ENCODE results near the gene CNPY1.
"Not testable (repeated sequence)": the region's sequence is repeated elsewhere in the genome, so short reads cannot be mapped to it uniquely, and the experiment has no call there.

Gene CNPY1

DNA sequence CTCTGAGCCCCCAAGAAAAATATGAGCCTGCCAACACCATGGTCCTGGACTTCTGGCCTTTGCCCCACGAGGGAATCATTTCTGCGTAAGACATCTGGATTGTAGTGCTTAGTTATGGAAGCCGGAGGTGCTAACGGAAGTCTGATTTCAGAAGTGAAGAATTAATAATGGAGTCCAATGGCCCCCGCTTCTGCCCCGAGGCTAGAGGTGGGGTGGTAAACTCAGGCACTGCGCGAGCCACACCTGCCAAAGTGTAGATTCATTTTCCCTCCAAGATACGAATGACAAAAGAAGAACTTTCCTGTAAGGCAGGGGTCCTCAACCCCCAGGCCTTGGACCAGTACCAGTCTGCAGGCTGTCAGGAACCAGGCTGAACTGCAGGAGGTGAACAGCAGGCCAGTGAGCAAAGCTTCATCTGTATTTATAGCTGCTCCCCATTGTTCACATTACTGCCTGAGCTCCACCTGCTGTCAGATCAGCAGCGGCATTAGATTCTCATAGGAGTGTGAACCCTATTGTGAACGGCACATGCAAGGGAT lies 22.3 kb downstream of the CNPY1 start:
- FAIRE-seq (no peak), DNase-seq (ENCODE audit: insufficient read length, low spot score) (no peak)
- no peak for TF ChIP-seq POLR2A (IDR thresholded peaks at IDR 0.05; ENCODE audit: low read depth, low read length)

DNA sequence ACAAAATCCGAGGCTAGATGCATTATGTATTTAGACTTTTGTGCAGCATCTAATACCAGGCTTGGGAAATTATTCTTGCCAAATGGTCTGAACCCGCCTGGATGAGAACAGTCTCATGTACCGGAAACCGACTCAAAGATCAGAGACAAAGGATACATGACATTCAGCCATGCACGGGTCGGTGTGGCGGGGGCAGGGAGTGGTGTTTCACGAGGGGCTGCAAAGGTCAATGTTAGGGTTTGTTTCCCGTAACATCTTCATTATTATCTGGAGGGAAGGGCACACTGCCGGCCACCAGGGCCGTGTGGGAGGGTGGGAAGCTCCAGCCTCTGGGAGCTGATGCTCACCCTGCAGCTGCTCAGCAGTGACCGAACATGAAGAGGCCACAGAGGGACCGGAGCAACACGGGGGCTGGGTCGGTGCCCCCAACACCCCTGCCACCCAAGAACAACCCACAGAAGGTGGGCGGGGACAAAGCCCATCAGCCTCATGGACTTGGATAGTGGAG lies 23.1 kb downstream of the CNPY1 start:
- DNase-seq (ENCODE audit: insufficient read length, low spot score) (no peak), FAIRE-seq (no peak)
- no peak for TF ChIP-seq POLR2A (IDR thresholded peaks at IDR 0.05; ENCODE audit: low read depth, low read length)

DNA sequence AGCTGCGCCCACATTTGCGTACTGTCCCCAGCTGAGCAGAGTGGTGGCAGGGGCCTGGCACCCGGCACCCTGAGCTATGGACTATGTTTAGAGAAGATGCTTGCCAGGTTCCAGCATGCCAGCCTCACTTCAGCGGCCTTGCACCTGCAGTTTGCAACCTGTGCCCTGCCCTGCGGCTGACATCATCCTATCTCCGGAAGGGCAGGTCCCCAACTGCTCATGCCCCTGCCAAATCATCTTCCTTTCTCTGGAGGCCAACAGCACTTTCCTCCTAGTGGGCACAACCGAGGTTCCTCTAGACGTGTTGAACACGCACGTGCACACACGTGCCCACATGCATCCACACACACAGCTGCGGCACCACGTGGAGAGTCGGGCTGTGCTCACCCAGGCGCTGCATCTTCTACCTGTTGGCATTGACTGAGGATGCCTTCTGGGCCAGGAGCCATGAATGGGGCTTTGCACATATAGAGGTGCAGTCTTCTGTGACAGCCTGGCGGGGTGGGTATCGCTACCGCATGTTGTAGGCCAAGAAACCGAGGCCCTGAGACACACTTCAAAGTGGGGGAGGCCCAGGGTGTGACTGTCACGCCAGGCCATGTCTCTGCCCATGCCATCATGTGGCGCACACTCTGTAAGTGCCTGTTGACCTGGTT lies 24.5 kb downstream of the CNPY1 start:
- DNase-seq (ENCODE audit: insufficient read length, low spot score) (no peak), FAIRE-seq (no peak)
- TF ChIP-seq POLR2A (IDR thresholded peaks at IDR 0.05; ENCODE audit: low read depth, low read length), result no peak

DNA sequence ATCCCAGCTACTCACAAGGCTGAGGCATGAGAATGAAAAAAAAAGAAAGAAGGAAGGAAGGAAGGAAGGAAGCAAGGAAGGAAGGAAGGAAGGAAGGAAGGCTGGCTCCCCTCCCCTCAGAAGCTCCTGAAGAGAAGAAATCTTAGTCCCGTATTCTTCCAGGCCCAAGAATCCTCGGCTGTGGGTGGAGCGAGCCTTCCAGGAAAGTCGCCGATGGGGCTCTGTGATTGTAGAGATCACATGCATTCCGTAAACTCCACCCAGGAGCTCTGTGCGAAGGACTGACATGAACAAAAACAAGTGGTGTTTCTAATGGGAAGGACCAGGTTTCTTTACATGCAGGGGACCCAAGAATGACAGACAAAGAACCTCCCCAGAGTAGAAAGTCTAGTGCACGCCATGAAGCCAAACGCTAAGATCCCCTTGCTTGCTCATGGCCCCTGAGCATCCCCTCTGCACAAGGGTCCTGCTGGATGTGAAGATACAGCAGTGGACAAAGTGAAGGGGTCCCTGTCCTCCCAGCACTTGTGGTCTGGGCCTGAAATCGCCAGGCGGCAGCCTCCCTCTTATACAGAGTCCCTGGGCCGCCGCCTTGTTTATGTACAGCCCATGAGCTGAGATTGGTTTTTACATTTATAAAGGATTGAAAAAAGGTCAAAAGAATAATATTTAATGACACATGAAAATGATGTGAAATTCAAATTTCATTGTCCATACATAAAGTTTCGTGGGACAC lies 25.2 kb downstream of the CNPY1 start:
- no peak for TF ChIP-seq POLR2A (IDR thresholded peaks at IDR 0.05; ENCODE audit: low read depth, low read length)
- FAIRE-seq (no peak), DNase-seq (ENCODE audit: insufficient read length, low spot score) (no peak)

DNA sequence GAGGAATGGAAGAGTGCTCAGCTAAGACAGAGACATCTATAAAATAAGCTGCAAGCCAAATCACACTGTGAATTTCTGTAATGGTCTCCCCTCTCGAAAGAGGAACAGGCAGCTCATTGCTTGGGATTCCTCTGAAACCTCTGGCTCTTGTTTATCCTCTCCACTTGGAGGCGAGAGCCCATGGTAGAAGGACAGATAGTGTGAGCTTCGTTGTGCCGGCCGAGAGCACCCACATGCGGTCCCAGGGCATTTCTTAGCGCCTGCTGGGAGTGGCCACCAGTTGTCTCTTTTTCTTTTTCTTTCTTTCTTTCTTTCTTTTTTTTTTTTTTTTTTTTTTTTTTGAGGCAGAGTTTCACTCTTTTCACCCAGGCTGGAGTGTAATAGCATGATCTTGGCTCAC lies 26.2 kb downstream of the CNPY1 start:
- DNase-seq (ENCODE audit: insufficient read length, low spot score) (no peak), FAIRE-seq (no peak)
- TF ChIP-seq POLR2A (IDR thresholded peaks at IDR 0.05; ENCODE audit: low read depth, low read length), result no peak

GRCh38 chr7:155519358-155519757 lies 27.0 kb downstream of the CNPY1 start:
- not testable (repeated sequence) for DNase-seq (ENCODE audit: insufficient read length, low spot score); FAIRE-seq

DNA sequence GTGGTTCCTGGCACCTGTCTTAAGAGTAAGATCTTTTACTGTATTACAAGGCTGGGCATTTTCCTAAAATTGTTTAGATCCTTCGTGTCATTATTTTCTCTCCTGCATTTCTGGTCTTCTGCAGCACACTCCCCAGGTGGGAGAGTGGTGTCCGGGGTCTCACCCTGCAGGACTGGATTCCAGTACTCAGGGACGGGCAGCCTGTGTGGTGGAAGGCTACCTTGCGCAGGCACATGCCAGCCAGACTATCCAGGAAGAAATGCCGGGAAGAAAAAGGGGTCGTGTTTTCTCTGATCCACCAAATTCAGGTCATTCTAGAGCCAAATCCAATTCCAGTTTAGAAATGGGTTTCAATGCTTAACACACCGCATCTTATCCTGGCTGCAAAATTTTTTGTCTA lies 27.7 kb downstream of the CNPY1 start:
- no peak for FAIRE-seq
- TF ChIP-seq POLR2A (IDR thresholded peaks at IDR 0.05; ENCODE audit: low read depth, low read length), result no peak
- no peak for DNase-seq (ENCODE audit: insufficient read length, low spot score)

GRCh38 chr7:155517969-155518368 lies 28.4 kb downstream of the CNPY1 start:
- TF ChIP-seq POLR2A (IDR thresholded peaks at IDR 0.05; ENCODE audit: low read depth, low read length), result no peak
- no peak for FAIRE-seq
- DNase-seq (ENCODE audit: insufficient read length, low spot score), result no peak

- no peak for FAIRE-seq
- TF ChIP-seq POLR2A (IDR thresholded peaks at IDR 0.05; ENCODE audit: low read depth, low read length), result no peak
- DNase-seq (ENCODE audit: insufficient read length, low spot score), result no peak
Observed at GRCh38 chr7:155517452-155517851, 28.9 kb downstream of the CNPY1 start.

GRCh38 chr7:155516466-155516865 lies 29.9 kb downstream of the CNPY1 start:
- FAIRE-seq (no peak), DNase-seq (ENCODE audit: insufficient read length, low spot score) (no peak)
- TF ChIP-seq POLR2A (IDR thresholded peaks at IDR 0.05; ENCODE audit: low read depth, low read length), result no peak

GRCh38 chr7:155515318-155515717 lies 31.0 kb downstream of the CNPY1 start:
- DNase-seq (ENCODE audit: insufficient read length, low spot score) (no peak), FAIRE-seq (no peak)
- no peak for TF ChIP-seq POLR2A (IDR thresholded peaks at IDR 0.05; ENCODE audit: low read depth, low read length)

- TF ChIP-seq POLR2A (IDR thresholded peaks at IDR 0.05; ENCODE audit: low read depth, low read length), result no peak
- DNase-seq (ENCODE audit: insufficient read length, low spot score) (no peak), FAIRE-seq (no peak)
Observed at GRCh38 chr7:155514296-155514695, 32.1 kb downstream of the CNPY1 start.

DNA sequence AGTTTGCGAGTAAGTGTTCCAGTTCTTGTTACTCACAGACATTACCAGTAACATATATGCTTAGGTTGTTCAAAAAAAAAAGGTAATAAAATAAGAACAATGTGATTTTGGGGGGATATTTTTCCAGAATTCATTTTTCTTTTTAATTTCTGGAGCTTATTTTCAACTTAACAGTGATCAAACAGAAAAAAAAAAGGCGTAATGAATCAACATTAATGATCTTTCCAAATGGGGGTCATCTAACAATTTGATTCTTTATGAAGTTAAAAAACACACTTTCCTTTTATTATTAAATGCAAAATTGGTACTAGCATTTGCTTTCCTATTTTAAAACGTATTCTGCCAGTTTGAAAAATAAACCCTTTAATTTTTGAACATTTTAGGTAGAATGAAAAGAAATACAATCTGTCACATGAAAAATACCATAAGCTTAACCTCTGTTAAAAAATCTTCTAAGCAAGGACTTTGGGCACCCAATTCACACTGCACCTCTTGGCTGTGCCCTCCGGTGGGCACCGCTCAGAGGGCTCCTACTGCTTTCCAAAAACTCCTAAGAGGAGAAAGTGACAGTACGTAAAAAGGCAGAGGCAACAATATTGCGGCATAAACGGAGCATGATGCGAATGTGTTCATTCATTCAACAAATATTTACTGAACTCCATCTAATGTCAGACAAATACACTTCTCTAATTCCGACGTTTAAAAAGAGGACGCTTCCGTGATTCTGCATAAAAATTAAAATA lies 32.6 kb downstream of the CNPY1 start:
- DNase-seq (ENCODE audit: insufficient read length, low spot score), result no peak
- TF ChIP-seq POLR2A (IDR thresholded peaks at IDR 0.05; ENCODE audit: low read depth, low read length), result no peak
- FAIRE-seq, result no peak

- FAIRE-seq, result no peak
- TF ChIP-seq POLR2A (IDR thresholded peaks at IDR 0.05; ENCODE audit: low read depth, low read length), result no peak
- DNase-seq (ENCODE audit: insufficient read length, low spot score), result no peak
Observed at GRCh38 chr7:155512246-155512887, 34.0 kb downstream of the CNPY1 start.

Measured in H54 (cell line).